Suprapubic skin (tissue), 4 donors: ENCODE data around the gene ESRP2.

Experiments
- POLR2A ChIP-seq, 2 donors: fragments of 450-650 bp; IDR thresholded peaks; one replicate each; pipeline ENCODE4 v1.6.1; 2017; ENCODE audit warnings: antibody characterized with exemption in 2 of 2, mild to moderate bottlenecking in 2 of 2, moderate library complexity in 2 of 2
- POLR2AphosphoS5 ChIP-seq, 3 donors: sonication (generic); formaldehyde crosslinking; IDR thresholded peaks; one replicate each; pipeline ENCODE4 v1.6.1; 2017; ENCODE audit warnings: antibody characterized with exemption in 3 of 3
- TF ChIP-seq, protein P1 (sequence below), 2 donors: fragments of 200-600 bp in 1 of 2; fragments of 450-650 bp in 1 of 2; sonication (generic) in 1 of 2; IDR thresholded peaks; one replicate each; pipeline ENCODE4 v1.5.1; 2016 to 2019; ENCODE audit warnings: antibody characterized with exemption in 2 of 2, mild to moderate bottlenecking in 1 of 2, moderate library complexity in 1 of 2

DNA sequence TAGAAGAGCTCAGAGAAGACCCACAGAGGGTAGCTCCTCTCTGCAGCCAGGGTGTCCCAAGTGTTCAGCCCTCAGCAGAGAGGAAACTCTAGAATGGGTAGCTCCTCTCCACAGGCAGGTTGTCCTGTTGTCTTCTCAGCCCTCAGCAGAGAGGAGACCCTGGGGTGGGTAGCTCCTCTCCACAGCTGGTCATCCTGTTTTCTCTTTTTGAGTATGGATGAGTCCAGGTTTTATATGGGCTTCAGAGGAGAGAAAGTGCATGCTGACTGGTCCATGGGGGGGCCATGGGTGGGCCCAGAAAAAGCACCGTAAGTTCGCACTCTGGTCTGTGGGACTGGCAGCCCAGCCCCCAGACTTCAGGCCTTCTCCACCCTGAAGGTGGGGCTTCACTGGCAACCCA lies 48.4 kb downstream of the ESRP2 start:
- TF ChIP-seq POLR2A (IDR thresholded peaks at IDR 0.05): no peak
- TF ChIP-seq POLR2AphosphoS5 (IDR thresholded peaks at IDR 0.05): no peak
- TF ChIP-seq, protein P1, sequence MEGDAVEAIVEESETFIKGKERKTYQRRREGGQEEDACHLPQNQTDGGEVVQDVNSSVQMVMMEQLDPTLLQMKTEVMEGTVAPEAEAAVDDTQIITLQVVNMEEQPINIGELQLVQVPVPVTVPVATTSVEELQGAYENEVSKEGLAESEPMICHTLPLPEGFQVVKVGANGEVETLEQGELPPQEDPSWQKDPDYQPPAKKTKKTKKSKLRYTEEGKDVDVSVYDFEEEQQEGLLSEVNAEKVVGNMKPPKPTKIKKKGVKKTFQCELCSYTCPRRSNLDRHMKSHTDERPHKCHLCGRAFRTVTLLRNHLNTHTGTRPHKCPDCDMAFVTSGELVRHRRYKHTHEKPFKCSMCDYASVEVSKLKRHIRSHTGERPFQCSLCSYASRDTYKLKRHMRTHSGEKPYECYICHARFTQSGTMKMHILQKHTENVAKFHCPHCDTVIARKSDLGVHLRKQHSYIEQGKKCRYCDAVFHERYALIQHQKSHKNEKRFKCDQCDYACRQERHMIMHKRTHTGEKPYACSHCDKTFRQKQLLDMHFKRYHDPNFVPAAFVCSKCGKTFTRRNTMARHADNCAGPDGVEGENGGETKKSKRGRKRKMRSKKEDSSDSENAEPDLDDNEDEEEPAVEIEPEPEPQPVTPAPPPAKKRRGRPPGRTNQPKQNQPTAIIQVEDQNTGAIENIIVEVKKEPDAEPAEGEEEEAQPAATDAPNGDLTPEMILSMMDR (IDR thresholded peaks at IDR 0.05): no peak
